ENCODE data around the gene PTS.

Gene PTS

DNA sequence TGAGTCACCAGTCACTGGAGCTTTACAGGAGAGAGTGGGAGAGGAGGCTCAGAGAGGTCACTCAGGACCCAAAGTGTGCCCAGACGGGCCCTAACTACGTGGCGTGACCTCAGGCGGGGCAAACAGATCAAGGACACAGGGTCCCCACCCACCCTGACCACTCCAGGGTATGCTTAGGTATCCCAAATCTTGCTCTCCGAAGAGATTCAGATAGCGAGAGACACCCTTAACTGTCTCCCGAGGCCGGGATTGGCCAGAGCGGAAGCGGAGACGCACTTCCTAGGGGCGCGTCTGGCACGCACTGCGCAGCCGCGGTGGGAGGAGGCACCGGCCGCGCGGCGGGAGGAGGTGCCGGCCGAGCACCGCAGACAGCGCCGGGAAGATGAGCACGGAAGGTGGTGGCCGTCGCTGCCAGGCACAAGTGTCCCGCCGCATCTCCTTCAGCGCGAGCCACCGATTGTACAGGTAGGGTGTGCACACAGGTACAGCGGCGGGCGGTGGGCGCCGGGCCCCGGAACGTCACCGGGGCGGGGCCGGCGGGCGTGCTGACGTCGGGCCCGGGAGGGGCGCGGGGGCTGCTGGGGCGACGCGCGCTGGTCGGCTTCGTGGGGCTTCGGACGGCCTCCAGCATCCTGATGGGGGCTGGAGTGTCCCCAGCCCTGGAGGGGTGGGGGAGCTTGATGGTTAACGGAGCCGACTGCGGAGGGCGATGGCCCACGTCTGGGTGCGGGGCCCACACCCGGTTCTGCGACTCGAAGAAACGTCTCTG, at the start of gene PTS:
Gene PTS, plus strand, starts transcription at position 367 of the 769 bp plus-strand sequence. Its CDS starts 16 bp downstream, at position 383.
- TF ChIP-seq, protein P1, sequence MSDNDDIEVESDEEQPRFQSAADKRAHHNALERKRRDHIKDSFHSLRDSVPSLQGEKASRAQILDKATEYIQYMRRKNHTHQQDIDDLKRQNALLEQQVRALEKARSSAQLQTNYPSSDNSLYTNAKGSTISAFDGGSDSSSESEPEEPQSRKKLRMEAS (IDR thresholded peaks at IDR 0.05) = peak; percentile 59; the same call in 1 of the 2 replicates
- 0 out of 2 replicates have a peak, but pooled peaks have one; percentile 31 for TF ChIP-seq TCF12 (IDR thresholded peaks at IDR 0.05; ENCODE audit: low read depth)
- TF ChIP-seq TAF1 (IDR thresholded peaks at IDR 0.05; ENCODE audit: low read depth) = peak; percentile 64
- TF ChIP-seq FOXM1 (IDR thresholded peaks at IDR 0.05; ENCODE audit: borderline replicate concordance, low read depth) = no peak

DNA sequence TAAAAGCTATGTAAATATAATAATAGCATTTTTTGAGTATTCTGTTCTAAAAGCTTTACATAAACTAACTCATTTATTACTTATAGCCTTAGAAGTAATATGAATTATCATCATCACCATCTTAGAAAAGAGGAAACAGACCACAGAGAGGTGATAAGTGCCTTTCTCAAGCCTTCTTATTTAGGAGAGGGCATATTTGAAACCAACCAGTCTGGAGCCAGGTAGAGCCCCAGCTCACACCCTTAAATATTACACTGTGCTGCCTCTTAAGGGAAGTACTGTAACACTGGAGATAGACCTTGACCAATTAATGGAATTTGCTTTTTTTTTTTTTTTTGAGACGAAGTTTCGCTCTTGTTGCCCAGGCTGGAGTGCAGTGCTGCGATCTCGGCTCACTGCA, 48.6 kb upstream of the PTS start:
- no peak for TF ChIP-seq RAD21 (IDR thresholded peaks at IDR 0.05; ENCODE audit: low read depth)
- TF ChIP-seq ZBTB7A (IDR thresholded peaks at IDR 0.05; ENCODE audit: low read depth) = no peak
- TF ChIP-seq CEBPB (IDR thresholded peaks at IDR 0.05) = no peak
- TF ChIP-seq FOXM1 (IDR thresholded peaks at IDR 0.05; ENCODE audit: borderline replicate concordance, low read depth) = no peak
- no peak for TF ChIP-seq YY1 (IDR thresholded peaks at IDR 0.05; ENCODE audit: low read depth)
- no peak for TF ChIP-seq NFIC (IDR thresholded peaks at IDR 0.05)
- TF ChIP-seq, protein P2, sequence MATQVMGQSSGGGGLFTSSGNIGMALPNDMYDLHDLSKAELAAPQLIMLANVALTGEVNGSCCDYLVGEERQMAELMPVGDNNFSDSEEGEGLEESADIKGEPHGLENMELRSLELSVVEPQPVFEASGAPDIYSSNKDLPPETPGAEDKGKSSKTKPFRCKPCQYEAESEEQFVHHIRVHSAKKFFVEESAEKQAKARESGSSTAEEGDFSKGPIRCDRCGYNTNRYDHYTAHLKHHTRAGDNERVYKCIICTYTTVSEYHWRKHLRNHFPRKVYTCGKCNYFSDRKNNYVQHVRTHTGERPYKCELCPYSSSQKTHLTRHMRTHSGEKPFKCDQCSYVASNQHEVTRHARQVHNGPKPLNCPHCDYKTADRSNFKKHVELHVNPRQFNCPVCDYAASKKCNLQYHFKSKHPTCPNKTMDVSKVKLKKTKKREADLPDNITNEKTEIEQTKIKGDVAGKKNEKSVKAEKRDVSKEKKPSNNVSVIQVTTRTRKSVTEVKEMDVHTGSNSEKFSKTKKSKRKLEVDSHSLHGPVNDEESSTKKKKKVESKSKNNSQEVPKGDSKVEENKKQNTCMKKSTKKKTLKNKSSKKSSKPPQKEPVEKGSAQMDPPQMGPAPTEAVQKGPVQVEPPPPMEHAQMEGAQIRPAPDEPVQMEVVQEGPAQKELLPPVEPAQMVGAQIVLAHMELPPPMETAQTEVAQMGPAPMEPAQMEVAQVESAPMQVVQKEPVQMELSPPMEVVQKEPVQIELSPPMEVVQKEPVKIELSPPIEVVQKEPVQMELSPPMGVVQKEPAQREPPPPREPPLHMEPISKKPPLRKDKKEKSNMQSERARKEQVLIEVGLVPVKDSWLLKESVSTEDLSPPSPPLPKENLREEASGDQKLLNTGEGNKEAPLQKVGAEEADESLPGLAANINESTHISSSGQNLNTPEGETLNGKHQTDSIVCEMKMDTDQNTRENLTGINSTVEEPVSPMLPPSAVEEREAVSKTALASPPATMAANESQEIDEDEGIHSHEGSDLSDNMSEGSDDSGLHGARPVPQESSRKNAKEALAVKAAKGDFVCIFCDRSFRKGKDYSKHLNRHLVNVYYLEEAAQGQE (IDR thresholded peaks at IDR 0.05; ENCODE audit: low read depth) = no peak
- no peak for TF ChIP-seq TAF1 (IDR thresholded peaks at IDR 0.05; ENCODE audit: low read depth)
- no peak for TF ChIP-seq TCF12 (IDR thresholded peaks at IDR 0.05; ENCODE audit: low read depth)
- no peak for TF ChIP-seq CREB1 (IDR thresholded peaks at IDR 0.05; ENCODE audit: low read depth)
- TF ChIP-seq, protein P1 (IDR thresholded peaks at IDR 0.05) = no peak
- no peak for TF ChIP-seq EGR1 (IDR thresholded peaks at IDR 0.05)
- TF ChIP-seq, protein P3, sequence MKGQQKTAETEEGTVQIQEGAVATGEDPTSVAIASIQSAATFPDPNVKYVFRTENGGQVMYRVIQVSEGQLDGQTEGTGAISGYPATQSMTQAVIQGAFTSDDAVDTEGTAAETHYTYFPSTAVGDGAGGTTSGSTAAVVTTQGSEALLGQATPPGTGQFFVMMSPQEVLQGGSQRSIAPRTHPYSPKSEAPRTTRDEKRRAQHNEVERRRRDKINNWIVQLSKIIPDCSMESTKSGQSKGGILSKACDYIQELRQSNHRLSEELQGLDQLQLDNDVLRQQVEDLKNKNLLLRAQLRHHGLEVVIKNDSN (IDR thresholded peaks at IDR 0.05) = no peak
- TF ChIP-seq TEAD4 (IDR thresholded peaks at IDR 0.05) = no peak
- TF ChIP-seq EP300 (IDR thresholded peaks at IDR 0.05; ENCODE audit: borderline replicate concordance) = no peak

DNA sequence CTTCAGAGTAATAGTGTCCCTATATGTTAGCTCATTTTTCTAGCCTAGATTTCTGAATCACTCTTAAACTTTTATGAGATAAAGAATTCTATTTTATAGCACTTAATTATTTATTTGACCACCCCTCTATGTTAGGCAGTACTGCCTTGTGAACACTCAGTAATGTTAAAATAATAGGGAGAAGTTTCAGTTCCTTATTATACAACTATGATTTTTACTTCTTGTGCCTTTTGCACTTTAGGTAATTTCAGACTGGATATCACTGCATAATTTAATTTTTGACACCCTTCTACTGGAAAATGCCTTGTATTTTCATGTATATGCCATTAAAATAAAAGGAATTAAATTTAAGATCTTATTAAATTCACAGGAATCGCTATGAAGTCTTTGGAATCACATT, 47.8 kb upstream of the PTS start:
- TF ChIP-seq FOXM1 (IDR thresholded peaks at IDR 0.05; ENCODE audit: borderline replicate concordance, low read depth) (no peak), EGR1 (IDR thresholded peaks at IDR 0.05) (no peak), CREB1 (IDR thresholded peaks at IDR 0.05; ENCODE audit: low read depth) (no peak), NFIC (IDR thresholded peaks at IDR 0.05) (no peak), TEAD4 (IDR thresholded peaks at IDR 0.05) (no peak), EP300 (IDR thresholded peaks at IDR 0.05; ENCODE audit: borderline replicate concordance) (no peak), ZBTB7A (IDR thresholded peaks at IDR 0.05; ENCODE audit: low read depth) (no peak), CEBPB (IDR thresholded peaks at IDR 0.05) (no peak), TCF12 (IDR thresholded peaks at IDR 0.05; ENCODE audit: low read depth) (no peak), RAD21 (IDR thresholded peaks at IDR 0.05; ENCODE audit: low read depth) (no peak), TAF1 (IDR thresholded peaks at IDR 0.05; ENCODE audit: low read depth) (no peak), YY1 (IDR thresholded peaks at IDR 0.05; ENCODE audit: low read depth) (no peak)
- TF ChIP-seq, protein P1 (IDR thresholded peaks at IDR 0.05) = no peak
- TF ChIP-seq, protein P3 (IDR thresholded peaks at IDR 0.05) = no peak
- TF ChIP-seq, protein P2 (IDR thresholded peaks at IDR 0.05; ENCODE audit: low read depth) = no peak

DNA sequence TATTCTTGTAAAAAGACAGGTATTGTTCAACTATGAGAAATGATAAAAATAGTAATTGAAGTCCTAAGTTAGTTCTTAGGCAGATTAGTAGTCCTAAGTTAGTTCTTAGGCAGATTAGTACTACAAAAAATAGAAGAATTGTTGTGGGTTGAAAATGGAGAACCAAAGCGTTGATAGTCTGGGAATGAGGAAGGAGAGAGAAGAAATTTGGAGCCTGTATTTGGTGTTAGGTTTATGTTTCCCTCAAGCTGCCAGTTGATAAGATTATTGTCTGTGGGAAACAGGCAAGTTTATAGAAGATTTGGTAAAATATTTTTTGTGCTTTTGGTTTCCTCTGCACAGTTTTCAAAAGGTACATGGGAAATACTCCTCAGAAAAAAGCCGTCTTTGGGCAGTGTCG, 47.3 kb upstream of the PTS start:
- TF ChIP-seq, protein P2 (IDR thresholded peaks at IDR 0.05; ENCODE audit: low read depth) = no peak
- TF ChIP-seq NFIC (IDR thresholded peaks at IDR 0.05) (no peak), EP300 (IDR thresholded peaks at IDR 0.05; ENCODE audit: borderline replicate concordance) (no peak), RAD21 (IDR thresholded peaks at IDR 0.05; ENCODE audit: low read depth) (no peak), FOXM1 (IDR thresholded peaks at IDR 0.05; ENCODE audit: borderline replicate concordance, low read depth) (no peak), EGR1 (IDR thresholded peaks at IDR 0.05) (no peak), TEAD4 (IDR thresholded peaks at IDR 0.05) (no peak), TAF1 (IDR thresholded peaks at IDR 0.05; ENCODE audit: low read depth) (no peak), YY1 (IDR thresholded peaks at IDR 0.05; ENCODE audit: low read depth) (no peak), ZBTB7A (IDR thresholded peaks at IDR 0.05; ENCODE audit: low read depth) (no peak), TCF12 (IDR thresholded peaks at IDR 0.05; ENCODE audit: low read depth) (no peak), CREB1 (IDR thresholded peaks at IDR 0.05; ENCODE audit: low read depth) (no peak), CEBPB (IDR thresholded peaks at IDR 0.05) (no peak)
- TF ChIP-seq, protein P1 (IDR thresholded peaks at IDR 0.05) = no peak
- TF ChIP-seq, protein P3 (IDR thresholded peaks at IDR 0.05) = no peak

Data from Ishikawa (cell line).